Peyer's patch (tissue), 4 donors: ENCODE data around the gene TMEM126B.

ENCODE experiments used
- POLR2A ChIP-seq, 2 donors: fragments of 450-650 bp; IDR thresholded peaks; one replicate each; pipeline ENCODE4 v1.5.1; 2017; ENCODE audit warnings: antibody characterized with exemption in 2 of 2, mild to moderate bottlenecking in 2 of 2, moderate library complexity in 2 of 2
- TF ChIP-seq, protein P1 (sequence below), 6 experiments: fragments of 450-650 bp in 4 of 6; fragments of 200-600 bp in 2 of 6; sonication (generic) in 1 of 6; IDR thresholded peaks; one replicate each; pipeline ENCODE4 v1.5.1; 2017 to 2019; ENCODE audit warnings: antibody characterized with exemption in 6 of 6, mild to moderate bottlenecking in 3 of 6, moderate library complexity in 1 of 6

GRCh38 chr11:85652786-85653447 is 24.5 kb downstream of the TMEM126B start:
- no peak for TF ChIP-seq POLR2A (IDR thresholded peaks at IDR 0.05)
- TF ChIP-seq, protein P1, sequence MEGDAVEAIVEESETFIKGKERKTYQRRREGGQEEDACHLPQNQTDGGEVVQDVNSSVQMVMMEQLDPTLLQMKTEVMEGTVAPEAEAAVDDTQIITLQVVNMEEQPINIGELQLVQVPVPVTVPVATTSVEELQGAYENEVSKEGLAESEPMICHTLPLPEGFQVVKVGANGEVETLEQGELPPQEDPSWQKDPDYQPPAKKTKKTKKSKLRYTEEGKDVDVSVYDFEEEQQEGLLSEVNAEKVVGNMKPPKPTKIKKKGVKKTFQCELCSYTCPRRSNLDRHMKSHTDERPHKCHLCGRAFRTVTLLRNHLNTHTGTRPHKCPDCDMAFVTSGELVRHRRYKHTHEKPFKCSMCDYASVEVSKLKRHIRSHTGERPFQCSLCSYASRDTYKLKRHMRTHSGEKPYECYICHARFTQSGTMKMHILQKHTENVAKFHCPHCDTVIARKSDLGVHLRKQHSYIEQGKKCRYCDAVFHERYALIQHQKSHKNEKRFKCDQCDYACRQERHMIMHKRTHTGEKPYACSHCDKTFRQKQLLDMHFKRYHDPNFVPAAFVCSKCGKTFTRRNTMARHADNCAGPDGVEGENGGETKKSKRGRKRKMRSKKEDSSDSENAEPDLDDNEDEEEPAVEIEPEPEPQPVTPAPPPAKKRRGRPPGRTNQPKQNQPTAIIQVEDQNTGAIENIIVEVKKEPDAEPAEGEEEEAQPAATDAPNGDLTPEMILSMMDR (IDR thresholded peaks at IDR 0.05), result no peak
